Measurements from ENCODE around the gene CR2. TPM values are rescaled to one million over a fixed set of nuclear protein-coding genes. Genes with fewer than 3 reads are reported as not detected.

CR2 gene
- 0.15 TPM in 1 of 2 replicates, not detected in the other for total RNA-seq (ENCODE audit: low replicate concordance)

- peak; percentile 67 for TF ChIP-seq EZH2 (IDR thresholded peaks at IDR 0.05)
- peak; percentile 56 for TF ChIP-seq CTCF (IDR thresholded peaks at IDR 0.05)
- TF ChIP-seq EZH2phosphoT487 (IDR thresholded peaks at IDR 0.05), result peak; percentile 54
- Histone ChIP-seq H4K20me1 (ENCODE audit: low read depth) (no peaks in the 10 kb centered on the region), H3K79me2 (ENCODE audit: low read depth) (no peaks in the 10 kb centered on the region), H3K4me1 (peaks cover 5% of the 10 kb centered on the region), H3K4me3 (peak within 1 kb of the TSS; percentile 58), H3F3A (ENCODE audit: low read depth) (no peaks in the 10 kb centered on the region), H3K4me2 (peak within 1 kb of the TSS; percentile 89), H3K27ac (no peak within 1 kb of the TSS), H3K36me3 (no peaks in the 10 kb centered on the region), H3K9ac (no peak within 1 kb of the TSS), H3K9me3 (ENCODE audit: low read depth) (no peaks in the 10 kb centered on the region), H3K27me3 (peaks cover 92% of the 10 kb centered on the region), H2AFZ (replicated peaks) (peak within 1 kb of the TSS; percentile 84)
- peak; percentile 81 for DNase-seq (ENCODE audit: low spot score)
- Mint-ChIP-seq H3K4me1 (peaks cover 5% of the 10 kb centered on the region), H3K9me3 (no peaks in the 10 kb centered on the region), H3K27me3 (ENCODE audit: insufficient read depth, low read depth) (peaks cover 17% of the 10 kb centered on the region), H3K4me3 (peak within 1 kb of the TSS; percentile 75), H3K27ac (no peak within 1 kb of the TSS), H3K36me3 (no peaks in the 10 kb centered on the region)
Observed at GRCh38 chr1:207454046-207454964, at the start of gene CR2. TSS of gene CR2 (plus strand) at chr1:207454328. CDS start at chr1:207454419, 91 bp downstream.

- H3K9me3 ChIP-seq (ENCODE audit: low read depth), result no peaks in the 10 kb centered on the region
- H3F3A ChIP-seq (ENCODE audit: low read depth), result no peaks in the 10 kb centered on the region
- TF ChIP-seq CTCF (IDR thresholded peaks at IDR 0.05) (peak; percentile 89), EZH2phosphoT487 (IDR thresholded peaks at IDR 0.05) (no peak)
- no peaks in the 10 kb centered on the region for H3K4me1 ChIP-seq
- Mint-ChIP-seq H3K4me1 (no peaks in the 10 kb centered on the region), H3K36me3 (no peaks in the 10 kb centered on the region), H3K27me3 (ENCODE audit: insufficient read depth, low read depth) (peaks cover 6% of the 10 kb centered on the region), H3K27ac (no peak overlapping the region), H3K9me3 (no peaks in the 10 kb centered on the region), H3K4me3 (no peak overlapping the region)
- H4K20me1 ChIP-seq (ENCODE audit: low read depth), result no peaks in the 10 kb centered on the region
- no peak overlapping the region for H3K27ac ChIP-seq
- no peaks in the 10 kb centered on the region for H3K79me2 ChIP-seq (ENCODE audit: low read depth)
- no peaks in the 10 kb centered on the region for H3K27me3 ChIP-seq
- DNase-seq (ENCODE audit: low spot score), result peak; percentile 70
- H3K36me3 ChIP-seq, result no peaks in the 10 kb centered on the region
- H2AFZ ChIP-seq (replicated peaks), result no peak overlapping the region
- H3K9ac ChIP-seq, result no peak overlapping the region
- H3K4me3 ChIP-seq, result no peak overlapping the region
- no peak overlapping the region for H3K4me2 ChIP-seq
Observed at GRCh38 chr1:207404849-207405525, 49.1 kb upstream of the CR2 start.

- Histone ChIP-seq H3K4me1 (no peaks in the 10 kb centered on the region), H3K27me3 (no peaks in the 10 kb centered on the region), H2AFZ (replicated peaks) (no peak overlapping the region), H3K9me3 (ENCODE audit: low read depth) (no peaks in the 10 kb centered on the region), H3F3A (ENCODE audit: low read depth) (no peaks in the 10 kb centered on the region), H4K20me1 (ENCODE audit: low read depth) (no peaks in the 10 kb centered on the region), H3K27ac (no peak overlapping the region), H3K36me3 (no peaks in the 10 kb centered on the region), H3K4me3 (no peak overlapping the region), H3K9ac (no peak overlapping the region), H3K4me2 (no peak overlapping the region), H3K79me2 (ENCODE audit: low read depth) (no peaks in the 10 kb centered on the region)
- Mint-ChIP-seq H3K4me1 (no peaks in the 10 kb centered on the region), H3K27me3 (ENCODE audit: insufficient read depth, low read depth) (peaks cover 6% of the 10 kb centered on the region), H3K27ac (no peak overlapping the region), H3K4me3 (no peak overlapping the region), H3K36me3 (no peaks in the 10 kb centered on the region), H3K9me3 (no peaks in the 10 kb centered on the region)
- no peak for DNase-seq (ENCODE audit: low spot score)
- no peak for TF ChIP-seq EZH2 (IDR thresholded peaks at IDR 0.05)
- TF ChIP-seq EZH2phosphoT487 (IDR thresholded peaks at IDR 0.05), result no peak
- no peak for TF ChIP-seq CTCF (IDR thresholded peaks at IDR 0.05)
Observed at GRCh38 chr1:207405814-207406213, 48.3 kb upstream of the CR2 start.
